Muscle layer of colon (tissue), 2 donors: ENCODE results near the gene FBLN7.
"Not testable (repeated sequence)": the region's sequence is repeated elsewhere in the genome, so short reads cannot be mapped to it uniquely, and the experiment has no call there.

Experiments used
- H3K27ac ChIP-seq: one replicate; pipeline ENCODE4 v1.7.0; 2013; ENCODE audit warnings: low read depth, mild to moderate bottlenecking, low read length, moderate library complexity
- H3K27me3 ChIP-seq, 2 donors: one replicate each; pipeline ENCODE4 v1.7.0; 2013; ENCODE audit warnings: low read length in 2 of 2, mild to moderate bottlenecking in 2 of 2; ENCODE audit not compliant: insufficient read depth in 2 of 2, control insufficient read depth in 1 of 2
- H3K36me3 ChIP-seq: one replicate; pipeline ENCODE4 v1.7.0; 2013; ENCODE audit warnings: mild to moderate bottlenecking, low read length; ENCODE audit not compliant: insufficient read depth
- H3K4me1 ChIP-seq: one replicate; pipeline ENCODE4 v1.7.0; 2013; ENCODE audit warnings: mild to moderate bottlenecking, low read length; ENCODE audit not compliant: insufficient read depth
- H3K4me3 ChIP-seq, 2 donors: one replicate each; pipeline ENCODE4 v1.7.0; 2013; ENCODE audit warnings: low read length in 2 of 2, low read depth in 1 of 2, mild to moderate bottlenecking in 1 of 2, moderate library complexity in 1 of 2
- H3K9ac ChIP-seq: one replicate; pipeline ENCODE4 v1.7.0; 2013; ENCODE audit warnings: low read length
- H3K9me3 ChIP-seq: one replicate; pipeline ENCODE4 v1.7.0; 2013; ENCODE audit warnings: mild to moderate bottlenecking, low read length
- donor health status: abdominal sarcoma.
- donor health status: Adenocarcinoma of cecum.

FBLN7 gene

DNA sequence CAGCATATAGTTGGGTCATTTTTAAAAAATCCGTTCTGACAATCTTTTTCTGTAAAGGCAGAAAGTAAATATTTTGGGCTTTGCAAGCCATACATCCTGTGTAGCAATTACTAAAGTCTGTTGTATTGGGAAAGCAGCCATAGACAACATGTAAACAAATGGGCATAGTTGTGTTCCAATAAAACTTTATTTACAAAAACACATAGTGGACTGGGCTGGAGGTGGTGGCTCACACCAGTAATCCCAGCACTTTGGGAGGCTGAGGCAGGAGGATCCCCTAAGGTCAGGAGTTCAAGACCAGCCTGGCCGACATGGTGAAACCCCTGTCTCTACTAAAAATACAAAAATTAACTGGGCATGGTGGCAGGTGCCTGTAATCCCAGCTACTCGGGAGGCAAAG, 69.7 kb downstream of the FBLN7 start:
- H3K27ac ChIP-seq, H3K27me3 ChIP-seq, H3K9me3 ChIP-seq, H3K4me3 ChIP-seq, H3K36me3 ChIP-seq, H3K9ac ChIP-seq, H3K4me1 ChIP-seq: not testable (repeated sequence)

DNA sequence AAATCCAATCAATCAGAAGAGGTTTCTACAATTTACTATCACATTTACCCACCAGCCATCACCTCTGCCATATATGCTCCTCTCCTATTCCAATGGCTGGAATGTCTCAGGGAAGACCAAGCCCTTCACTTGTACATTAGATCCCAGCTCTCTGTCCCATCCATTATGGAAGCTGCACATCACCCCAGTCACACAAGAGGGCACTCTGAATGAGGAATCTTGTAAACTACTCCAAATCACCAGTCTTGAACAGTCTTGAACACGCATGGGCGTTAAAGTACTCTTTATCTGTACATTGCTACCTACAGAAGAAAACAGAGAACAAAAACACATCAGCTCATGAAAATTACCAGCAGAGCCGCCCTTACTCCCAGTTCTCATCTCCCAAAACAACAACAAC, 78.0 kb downstream of the FBLN7 start:
- Histone ChIP-seq H3K27me3 (no peaks in the 10 kb centered on the region), H3K9ac (no peak overlapping the region), H3K36me3 (peaks cover 7% of the 10 kb centered on the region), H3K4me3 (no peak overlapping the region), H3K4me1 (no peaks in the 10 kb centered on the region), H3K27ac (no peak overlapping the region), H3K9me3 (no peaks in the 10 kb centered on the region)

DNA sequence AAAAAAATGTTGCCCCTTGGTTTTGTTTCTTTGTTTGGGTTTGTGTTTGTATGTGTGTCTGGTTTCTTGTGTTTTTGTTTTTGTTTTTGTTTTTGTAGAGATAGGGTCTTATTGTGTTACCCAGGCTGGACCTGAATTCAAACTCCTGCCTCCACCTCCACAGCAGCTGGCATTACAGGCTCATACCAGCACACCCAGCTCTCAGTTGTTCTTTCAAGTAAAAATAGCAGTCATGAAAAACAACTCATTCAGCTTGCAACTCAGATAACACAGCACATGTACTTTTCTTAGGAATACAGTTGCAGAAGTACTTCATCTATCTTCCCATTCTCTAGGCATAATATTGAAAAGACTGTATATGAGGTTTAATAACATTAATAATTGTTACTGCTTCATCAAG, 79.7 kb downstream of the FBLN7 start:
- H3K4me3 ChIP-seq, result no peak overlapping the region
- H3K4me1 ChIP-seq, result no peaks in the 10 kb centered on the region
- no peak overlapping the region for H3K27ac ChIP-seq
- H3K27me3 ChIP-seq, result no peaks in the 10 kb centered on the region
- peaks cover 7% of the 10 kb centered on the region for H3K36me3 ChIP-seq
- H3K9ac ChIP-seq, result no peak overlapping the region
- H3K9me3 ChIP-seq, result no peaks in the 10 kb centered on the region

DNA sequence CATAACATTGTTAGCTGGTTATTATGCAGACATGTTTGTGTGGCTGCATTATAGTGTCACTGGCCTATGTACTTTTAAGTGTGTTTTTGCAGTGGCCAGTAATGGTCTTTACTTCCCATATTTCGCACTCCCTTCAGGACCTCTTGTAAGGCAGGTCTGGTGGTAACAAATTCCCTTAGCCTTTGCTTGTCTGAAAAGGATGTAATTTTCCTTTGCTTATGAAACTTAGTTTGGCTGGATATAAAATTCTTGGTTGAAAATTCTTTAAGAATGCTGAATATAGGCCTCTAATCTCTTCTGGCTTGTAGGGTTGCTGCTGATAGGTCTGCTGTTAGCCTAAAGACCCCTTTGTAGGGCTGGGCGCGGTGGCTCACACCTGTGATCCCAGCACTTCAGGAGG, 82.0 kb downstream of the FBLN7 start:
- H3K36me3 ChIP-seq, result peaks cover 7% of the 10 kb centered on the region
- no peaks in the 10 kb centered on the region for H3K4me1 ChIP-seq
- H3K27me3 ChIP-seq, result no peaks in the 10 kb centered on the region
- H3K9me3 ChIP-seq, result no peaks in the 10 kb centered on the region
- no peak overlapping the region for H3K9ac ChIP-seq
- H3K4me3 ChIP-seq, result no peak overlapping the region
- no peak overlapping the region for H3K27ac ChIP-seq

DNA sequence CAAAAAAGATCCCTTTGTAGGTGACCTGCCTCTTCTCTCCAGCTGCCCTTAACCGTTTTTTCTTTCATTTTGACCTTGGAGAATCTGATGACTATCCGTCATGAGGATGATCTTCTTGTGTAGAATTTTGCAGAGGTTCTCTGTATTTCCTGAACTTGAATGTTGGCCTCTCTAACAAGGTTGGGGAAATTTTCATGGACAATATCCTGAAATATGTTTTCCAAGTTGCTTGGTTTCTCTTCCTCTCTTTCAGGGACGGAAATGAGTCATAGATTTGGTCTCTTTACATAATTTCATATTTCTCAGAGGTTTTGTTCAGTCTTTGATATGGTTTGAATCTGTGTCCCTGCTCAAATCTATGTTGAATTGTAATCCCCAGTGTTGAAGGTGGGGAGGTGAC, 82.6 kb downstream of the FBLN7 start:
- H3K27me3 ChIP-seq, result no peaks in the 10 kb centered on the region
- H3K9me3 ChIP-seq, result no peaks in the 10 kb centered on the region
- H3K27ac ChIP-seq, result no peak overlapping the region
- peaks cover 5% of the 10 kb centered on the region for H3K36me3 ChIP-seq
- no peak overlapping the region for H3K9ac ChIP-seq
- no peaks in the 10 kb centered on the region for H3K4me1 ChIP-seq
- H3K4me3 ChIP-seq, result no peak overlapping the region

DNA sequence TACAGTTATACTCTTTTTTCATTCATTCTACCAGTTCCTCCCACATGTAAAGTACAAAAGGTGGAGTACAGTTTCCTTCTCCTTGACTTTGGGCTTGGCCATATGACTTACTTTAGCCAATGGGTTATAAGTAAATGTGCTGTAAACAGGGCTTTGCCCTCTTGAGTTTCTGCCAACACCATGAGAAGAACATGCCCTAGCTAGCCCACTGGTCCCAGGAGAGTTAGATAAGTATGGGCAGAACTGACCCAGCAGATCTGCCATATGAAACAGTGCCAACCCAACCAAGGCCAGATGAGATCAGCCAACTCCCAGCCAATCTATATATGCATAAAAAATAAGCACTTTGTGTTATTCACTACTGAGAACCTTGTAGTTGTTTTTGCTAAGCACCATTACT, 91.2 kb downstream of the FBLN7 start:
- no peaks in the 10 kb centered on the region for H3K27me3 ChIP-seq
- no peaks in the 10 kb centered on the region for H3K36me3 ChIP-seq
- no peaks in the 10 kb centered on the region for H3K4me1 ChIP-seq
- no peak overlapping the region for H3K27ac ChIP-seq
- no peak overlapping the region for H3K9ac ChIP-seq
- no peak overlapping the region for H3K4me3 ChIP-seq
- no peaks in the 10 kb centered on the region for H3K9me3 ChIP-seq

DNA sequence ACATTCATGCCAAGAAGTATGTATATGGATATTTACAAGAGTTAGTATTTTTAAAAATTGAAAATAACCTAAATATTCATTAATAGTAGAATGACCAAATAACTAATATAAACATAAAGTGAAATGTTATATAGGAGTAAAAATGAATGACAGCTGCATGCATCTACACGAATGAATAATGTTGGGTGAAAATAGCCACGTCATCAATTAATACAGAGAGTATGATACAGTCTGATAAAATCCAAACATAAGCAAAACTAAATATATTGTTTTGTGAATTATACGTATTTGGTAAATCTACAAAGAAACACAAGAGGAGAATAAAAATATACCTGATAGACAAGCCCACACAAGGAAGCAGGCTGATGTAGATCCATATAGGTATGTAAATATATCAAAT, 92.2 kb downstream of the FBLN7 start:
- H3K27ac ChIP-seq, result no peak overlapping the region
- no peaks in the 10 kb centered on the region for H3K27me3 ChIP-seq
- no peaks in the 10 kb centered on the region for H3K36me3 ChIP-seq
- H3K4me1 ChIP-seq, result no peaks in the 10 kb centered on the region
- no peak overlapping the region for H3K9ac ChIP-seq
- no peak overlapping the region for H3K4me3 ChIP-seq
- H3K9me3 ChIP-seq, result no peaks in the 10 kb centered on the region
